WERI-Rb-1 (cell line): ENCODE measurements around the gene CITED1.

ENCODE experiments used
- DNase-seq: peaks from one replicate; pipeline ENCODE4 v3.0.0-alpha.2; 2020
- H3K27ac ChIP-seq: fragments of 250-450 bp; sonication (Bioruptor Pico); 2 replicates; pipeline ENCODE4 v1.5.1; 2020; ENCODE audit warnings: mild to moderate bottlenecking, moderate library complexity
- H3K27me3 ChIP-seq: fragments of 250-450 bp; sonication (Bioruptor Pico); 2 replicates; pipeline ENCODE4 v1.5.1; 2021; ENCODE audit warnings: mild to moderate bottlenecking, low read depth, moderate library complexity; ENCODE audit not compliant: insufficient read depth, severe bottlenecking
- H3K36me3 ChIP-seq: fragments of 250-450 bp; sonication (Bioruptor Pico); 2 replicates; pipeline ENCODE4 v1.5.1; 2020; ENCODE audit warnings: mild to moderate bottlenecking, moderate library complexity
- H3K4me3 ChIP-seq: 2 replicates; pipeline ENCODE4 v1.5.1; 2011; ENCODE audit warnings: low read depth, mild to moderate bottlenecking, control low read depth, low read length
- H3K9me3 ChIP-seq: fragments of 250-450 bp; sonication (Bioruptor Pico); 2 replicates; pipeline ENCODE4 v1.5.1; 2021; ENCODE audit warnings: mild to moderate bottlenecking, moderate library complexity; ENCODE audit not compliant: severe bottlenecking
- CTCF ChIP-seq: IDR thresholded peaks from 2 replicates; pipeline ENCODE4 v1.5.1; 2011; ENCODE audit warnings: low read depth, mild to moderate bottlenecking, control low read depth, inconsistent platforms, low read length

The CITED1 gene

DNA sequence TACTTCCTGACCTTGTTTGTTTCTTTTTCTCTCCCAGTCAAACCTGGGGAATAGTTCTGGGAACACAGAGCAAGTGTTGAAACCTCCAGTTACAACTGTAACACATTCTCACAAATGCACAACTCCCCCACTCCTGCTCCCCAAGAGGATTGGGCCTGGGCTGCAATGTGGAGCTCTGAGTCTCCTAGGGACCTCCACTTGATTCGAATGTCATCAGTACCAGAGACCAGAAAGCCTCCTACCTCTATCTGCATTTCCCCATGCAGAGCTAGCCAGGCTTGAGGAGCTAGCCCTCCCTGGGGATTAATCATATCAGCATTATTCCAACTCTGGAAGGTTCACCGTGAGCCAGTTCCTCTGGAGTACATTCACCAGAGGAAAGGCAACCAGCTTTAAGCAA, 41.7 kb upstream of the CITED1 start:
- H3K36me3 ChIP-seq = no peaks in the 10 kb centered on the region
- TF ChIP-seq CTCF = no peak
- H3K27ac ChIP-seq = no peak overlapping the region
- peaks cover 11% of the 10 kb centered on the region for H3K27me3 ChIP-seq
- no peak overlapping the region for H3K4me3 ChIP-seq
- H3K9me3 ChIP-seq = no peaks in the 10 kb centered on the region
- DNase-seq = no peak

- Histone ChIP-seq H3K27me3 (peaks cover 11% of the 10 kb centered on the region), H3K4me3 (no peak overlapping the region), H3K9me3 (no peaks in the 10 kb centered on the region), H3K36me3 (no peaks in the 10 kb centered on the region; the same call in 1 of the 2 replicates), H3K27ac (no peak overlapping the region)
- TF ChIP-seq CTCF = no peak
- DNase-seq = no peak
These were observed 40.7 kb upstream of the CITED1 start for GRCh38 chrX:72346302-72346949.

- peaks cover 4% of the 10 kb centered on the region for H3K27me3 ChIP-seq
These were observed 34.9 kb upstream of the CITED1 start for GRCh38 chrX:72340626-72341025.

GRCh38 chrX:72340041-72340440, 34.3 kb upstream of the CITED1 start:
- no peaks in the 10 kb centered on the region; the same call in 1 of the 2 replicates for H3K36me3 ChIP-seq
- no peak for DNase-seq
- TF ChIP-seq CTCF = no peak
- H3K9me3 ChIP-seq = no peaks in the 10 kb centered on the region
- H3K27ac ChIP-seq = no peak overlapping the region
- peaks cover 4% of the 10 kb centered on the region for H3K27me3 ChIP-seq
- no peak overlapping the region for H3K4me3 ChIP-seq

More at GRCh38 chrX:72340626-72341025, 34.9 kb upstream of the CITED1 start:
- H3K9me3 ChIP-seq = no peaks in the 10 kb centered on the region
- H3K36me3 ChIP-seq = no peaks in the 10 kb centered on the region; the same call in 1 of the 2 replicates
- H3K4me3 ChIP-seq = no peak overlapping the region
- no peak overlapping the region for H3K27ac ChIP-seq
- no peak for TF ChIP-seq CTCF
- no peak for DNase-seq

DNA sequence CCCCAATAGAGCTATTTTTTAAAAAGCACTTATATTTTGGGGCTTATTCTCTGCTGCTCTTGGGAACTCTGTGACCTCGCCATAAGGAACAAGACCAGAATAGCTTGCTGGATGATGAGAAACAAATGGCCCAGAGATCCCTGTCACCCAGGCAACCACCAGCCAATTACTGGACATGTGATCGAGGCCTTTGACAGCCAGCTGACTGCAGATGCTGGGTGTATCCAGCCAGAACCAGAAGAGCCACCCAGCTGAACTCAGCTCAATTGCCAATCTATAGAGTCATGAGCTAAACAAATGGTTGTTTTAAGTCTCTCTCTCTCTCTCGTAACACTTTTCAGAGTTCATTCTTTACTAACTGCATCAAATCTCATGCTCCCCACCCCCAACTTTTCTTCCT, 24.4 kb upstream of the CITED1 start:
- no peak for DNase-seq
- no peak for TF ChIP-seq CTCF
- Histone ChIP-seq H3K27me3 (peaks cover 3% of the 10 kb centered on the region), H3K4me3 (no peak overlapping the region), H3K9me3 (no peaks in the 10 kb centered on the region), H3K36me3 (no peaks in the 10 kb centered on the region), H3K27ac (no peak overlapping the region)
